ENCODE results near the gene KIF7.

- TF ChIP-seq EZH2 (IDR thresholded peaks at IDR 0.05; ENCODE audit: low read depth, unreplicated experiment) (no peak), POLR2AphosphoS5 (IDR thresholded peaks at IDR 0.05; ENCODE audit: low read depth) (no peak), EZH2phosphoT487 (IDR thresholded peaks at IDR 0.05; ENCODE audit: unreplicated experiment) (no peak), CREB1 (CRISPR knock-in tag; IDR thresholded peaks at IDR 0.05; ENCODE audit: low read depth) (no peak), ZNF114 (CRISPR knock-in tag; IDR thresholded peaks at IDR 0.05) (no peak)
- TF ChIP-seq, protein P1, sequence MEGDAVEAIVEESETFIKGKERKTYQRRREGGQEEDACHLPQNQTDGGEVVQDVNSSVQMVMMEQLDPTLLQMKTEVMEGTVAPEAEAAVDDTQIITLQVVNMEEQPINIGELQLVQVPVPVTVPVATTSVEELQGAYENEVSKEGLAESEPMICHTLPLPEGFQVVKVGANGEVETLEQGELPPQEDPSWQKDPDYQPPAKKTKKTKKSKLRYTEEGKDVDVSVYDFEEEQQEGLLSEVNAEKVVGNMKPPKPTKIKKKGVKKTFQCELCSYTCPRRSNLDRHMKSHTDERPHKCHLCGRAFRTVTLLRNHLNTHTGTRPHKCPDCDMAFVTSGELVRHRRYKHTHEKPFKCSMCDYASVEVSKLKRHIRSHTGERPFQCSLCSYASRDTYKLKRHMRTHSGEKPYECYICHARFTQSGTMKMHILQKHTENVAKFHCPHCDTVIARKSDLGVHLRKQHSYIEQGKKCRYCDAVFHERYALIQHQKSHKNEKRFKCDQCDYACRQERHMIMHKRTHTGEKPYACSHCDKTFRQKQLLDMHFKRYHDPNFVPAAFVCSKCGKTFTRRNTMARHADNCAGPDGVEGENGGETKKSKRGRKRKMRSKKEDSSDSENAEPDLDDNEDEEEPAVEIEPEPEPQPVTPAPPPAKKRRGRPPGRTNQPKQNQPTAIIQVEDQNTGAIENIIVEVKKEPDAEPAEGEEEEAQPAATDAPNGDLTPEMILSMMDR (conservative IDR thresholded peaks at IDR 0.05; ENCODE audit: low read depth in 2 of 2), result no peak
- TF ChIP-seq, protein P2, sequence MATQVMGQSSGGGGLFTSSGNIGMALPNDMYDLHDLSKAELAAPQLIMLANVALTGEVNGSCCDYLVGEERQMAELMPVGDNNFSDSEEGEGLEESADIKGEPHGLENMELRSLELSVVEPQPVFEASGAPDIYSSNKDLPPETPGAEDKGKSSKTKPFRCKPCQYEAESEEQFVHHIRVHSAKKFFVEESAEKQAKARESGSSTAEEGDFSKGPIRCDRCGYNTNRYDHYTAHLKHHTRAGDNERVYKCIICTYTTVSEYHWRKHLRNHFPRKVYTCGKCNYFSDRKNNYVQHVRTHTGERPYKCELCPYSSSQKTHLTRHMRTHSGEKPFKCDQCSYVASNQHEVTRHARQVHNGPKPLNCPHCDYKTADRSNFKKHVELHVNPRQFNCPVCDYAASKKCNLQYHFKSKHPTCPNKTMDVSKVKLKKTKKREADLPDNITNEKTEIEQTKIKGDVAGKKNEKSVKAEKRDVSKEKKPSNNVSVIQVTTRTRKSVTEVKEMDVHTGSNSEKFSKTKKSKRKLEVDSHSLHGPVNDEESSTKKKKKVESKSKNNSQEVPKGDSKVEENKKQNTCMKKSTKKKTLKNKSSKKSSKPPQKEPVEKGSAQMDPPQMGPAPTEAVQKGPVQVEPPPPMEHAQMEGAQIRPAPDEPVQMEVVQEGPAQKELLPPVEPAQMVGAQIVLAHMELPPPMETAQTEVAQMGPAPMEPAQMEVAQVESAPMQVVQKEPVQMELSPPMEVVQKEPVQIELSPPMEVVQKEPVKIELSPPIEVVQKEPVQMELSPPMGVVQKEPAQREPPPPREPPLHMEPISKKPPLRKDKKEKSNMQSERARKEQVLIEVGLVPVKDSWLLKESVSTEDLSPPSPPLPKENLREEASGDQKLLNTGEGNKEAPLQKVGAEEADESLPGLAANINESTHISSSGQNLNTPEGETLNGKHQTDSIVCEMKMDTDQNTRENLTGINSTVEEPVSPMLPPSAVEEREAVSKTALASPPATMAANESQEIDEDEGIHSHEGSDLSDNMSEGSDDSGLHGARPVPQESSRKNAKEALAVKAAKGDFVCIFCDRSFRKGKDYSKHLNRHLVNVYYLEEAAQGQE (IDR thresholded peaks at IDR 0.05; ENCODE audit: unreplicated experiment), result no peak
- TF ChIP-seq, protein P3, sequence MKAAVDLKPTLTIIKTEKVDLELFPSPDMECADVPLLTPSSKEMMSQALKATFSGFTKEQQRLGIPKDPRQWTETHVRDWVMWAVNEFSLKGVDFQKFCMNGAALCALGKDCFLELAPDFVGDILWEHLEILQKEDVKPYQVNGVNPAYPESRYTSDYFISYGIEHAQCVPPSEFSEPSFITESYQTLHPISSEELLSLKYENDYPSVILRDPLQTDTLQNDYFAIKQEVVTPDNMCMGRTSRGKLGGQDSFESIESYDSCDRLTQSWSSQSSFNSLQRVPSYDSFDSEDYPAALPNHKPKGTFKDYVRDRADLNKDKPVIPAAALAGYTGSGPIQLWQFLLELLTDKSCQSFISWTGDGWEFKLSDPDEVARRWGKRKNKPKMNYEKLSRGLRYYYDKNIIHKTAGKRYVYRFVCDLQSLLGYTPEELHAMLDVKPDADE (IDR thresholded peaks at IDR 0.05), result no peak
These were observed 21.7 kb downstream of the KIF7 start for GRCh38 chr15:89633585-89633984.

All from GM23338 (cell line).